ENCODE measurements around the gene C1orf232. TPM values are rescaled to one million over a fixed set of nuclear protein-coding genes. Genes with fewer than 3 reads are reported as not detected.

The C1orf232 gene
- total RNA-seq, 1 experiment from 2014 or later = not detected

GRCh38 chr1:26114165-26114927 lies 54.4 kb downstream of the C1orf232 start:
- no peaks in the 10 kb centered on the region for H3K27me3 ChIP-seq (ENCODE audit: insufficient read depth, low read length)
- H4K20me1 ChIP-seq (ENCODE audit: insufficient read depth) = no peaks in the 10 kb centered on the region
- ChIA-PET RAD21 (ENCODE audit: low non-redundant PET in 1 of 2, low total read pairs in 2 of 2, uncharacterized antibody in 2 of 2, unreplicated experiment in 2 of 2) (no interaction called here), CTCF (interaction anchor here (1.0 kb wide), 2 partner anchors 9 to 10 kb away, joined by 4 read pairs; no protein-coding TSS in a partner anchor), POLR2A (interaction anchor here (1.6 kb wide), 1 partner anchor 9 kb away, joined by 3 read pairs; no protein-coding TSS in a partner anchor)
- H2AFZ ChIP-seq (ENCODE audit: low read depth, low read length, poor library complexity, severe bottlenecking) = no peak overlapping the region
- DNase-seq (ENCODE audit: low read depth, low spot score) = no peak
- H3K27ac ChIP-seq (ENCODE audit: low read depth, low read length) = no peak overlapping the region
- H3K9me3 ChIP-seq (ENCODE audit: control insufficient read depth in 1 of 2, insufficient read depth in 1 of 2, low read depth in 1 of 2, low read length in 2 of 2) = no peaks in the 10 kb centered on the region
- intact Hi-C loops (cut with micrococcal nuclease) = no loop called here
- TF ChIP-seq CBX3 (IDR thresholded peaks at IDR 0.05; ENCODE audit: low read depth) (no peak), YY1 (IDR thresholded peaks at IDR 0.05; ENCODE audit: extremely low read depth, insufficient replicate concordance, low read depth, low read length) (no peak), POLR2A (IDR thresholded peaks at IDR 0.05; ENCODE audit: borderline replicate concordance, extremely low read depth, insufficient read depth, insufficient read length) (no peak), RAD21 (IDR thresholded peaks at IDR 0.05; ENCODE audit: low read depth) (no peak), ZNF274 (IDR thresholded peaks at IDR 0.05; ENCODE audit: low read depth, low read length) (no peak), ZBTB33 (IDR thresholded peaks at IDR 0.05; ENCODE audit: extremely low read depth, insufficient replicate concordance, low read length) (no peak), SIN3A (IDR thresholded peaks at IDR 0.05; ENCODE audit: low read depth) (no peak), POLR2AphosphoS5 (IDR thresholded peaks at IDR 0.05; ENCODE audit: low read depth, low read length) (no peak), CTCF (IDR thresholded peaks at IDR 0.05 in 2 of 3, conservative IDR thresholded peaks at IDR 0.05 in 1 of 3; ENCODE audit: borderline replicate concordance in 1 of 3, insufficient read depth in 1 of 3, low read depth in 2 of 3, low read length in 2 of 3) (no peak), JUND (IDR thresholded peaks at IDR 0.05) (no peak), ATF3 (IDR thresholded peaks at IDR 0.05) (no peak), REST (IDR thresholded peaks at IDR 0.05; ENCODE audit: low read depth) (no peak), EZH2phosphoT487 (IDR thresholded peaks at IDR 0.05; ENCODE audit: borderline replicate concordance) (no peak), CEBPB (IDR thresholded peaks at IDR 0.05; ENCODE audit: low read depth) (no peak), ELF1 (IDR thresholded peaks at IDR 0.05; ENCODE audit: borderline replicate concordance, low read depth) (no peak)
- peaks cover 3 to 9% of the 10 kb centered on the region in 2 experiments; a peak in 1 of 4 replicates for H3K36me3 ChIP-seq (ENCODE audit: control insufficient read depth in 1 of 2, insufficient read depth in 2 of 2, low read length in 2 of 2)
- no peaks in the 10 kb centered on the region for H3K9me2 ChIP-seq (ENCODE audit: insufficient read depth)
- no TSS peak for BruUV-seq (replicated peaks)
- no peak overlapping the region for H3K4me2 ChIP-seq (ENCODE audit: low read length)
- H3K79me2 ChIP-seq (ENCODE audit: insufficient read depth, low read length) = peaks cover 13% of the 10 kb centered on the region
- no peak overlapping the region for H3K4me3 ChIP-seq (replicated peaks in 1 of 2; ENCODE audit: low read depth in 1 of 2, low read length in 2 of 2)
- H3K9ac ChIP-seq (ENCODE audit: low read length) = no peak overlapping the region
- ATAC-seq = no peak
- H3K4me1 ChIP-seq (ENCODE audit: control insufficient read depth in 1 of 2, insufficient read depth in 2 of 2, low read length in 2 of 2) = peaks cover 14 to 21% of the 10 kb centered on the region in 2 experiments
